Hepatocyte (in vitro differentiated cells): ENCODE measurements around the gene PIK3AP1. TPM values are rescaled to one million over a fixed set of nuclear protein-coding genes. Genes with fewer than 3 reads are reported as not detected.

Experiments used
- DNase-seq: peaks from one replicate; pipeline ENCODE4 v3.0.0-alpha.2; 2016; ENCODE audit warnings: low spot score
- H2AFZ ChIP-seq: fragments of 200-600 bp; sonication (generic); 2 replicates; pipeline ENCODE4 v1.6.0; 2016; ENCODE audit warnings: antibody characterized with exemption, mild to moderate bottlenecking
- H3K27ac ChIP-seq: fragments of 200-600 bp; sonication (generic); 2 replicates; pipeline ENCODE4 v1.5.1; 2016; ENCODE audit warnings: mild to moderate bottlenecking
- H3K27me3 ChIP-seq: fragments of 200-600 bp; sonication (generic); 2 replicates; pipeline ENCODE4 v1.6.1; 2016
- H3K36me3 ChIP-seq: fragments of 200-600 bp; sonication (generic); replicated peaks from 2 replicates; pipeline ENCODE4 v1.5.1; 2016; ENCODE audit warnings: low read depth; ENCODE audit not compliant: insufficient read depth
- H3K4me1 ChIP-seq: fragments of 200-600 bp; sonication (generic); 2 replicates; pipeline ENCODE4 v1.5.1; 2016; ENCODE audit warnings: mild to moderate bottlenecking, moderate library complexity; ENCODE audit not compliant: insufficient read depth
- H3K4me2 ChIP-seq: fragments of 200-600 bp; sonication (generic); 2 replicates; pipeline ENCODE4 v1.6.0; 2016
- H3K4me3 ChIP-seq: fragments of 200-600 bp; sonication (generic); 2 replicates; pipeline ENCODE4 v1.5.1; 2016; ENCODE audit warnings: mild to moderate bottlenecking
- H3K79me2 ChIP-seq: fragments of 200-600 bp; sonication (generic); 2 replicates; pipeline ENCODE4 v1.6.0; 2017; ENCODE audit warnings: mild to moderate bottlenecking
- H3K9me2 ChIP-seq: fragments of 200-600 bp; sonication (generic); replicated peaks from 2 replicates; pipeline ENCODE4 v1.6.0; 2017; ENCODE audit warnings: mild to moderate bottlenecking; ENCODE audit not compliant: insufficient read depth
- H3K9me3 ChIP-seq: fragments of 200-600 bp; sonication (generic); 2 replicates; pipeline ENCODE4 v1.5.1; 2016; ENCODE audit warnings: low read depth, mild to moderate bottlenecking
- H4K20me1 ChIP-seq: fragments of 200-600 bp; sonication (generic); 2 replicates; pipeline ENCODE4 v1.6.0; 2016; ENCODE audit warnings: mild to moderate bottlenecking; ENCODE audit not compliant: insufficient read depth, poor library complexity, severe bottlenecking
- EZH2 ChIP-seq: fragments of 200-600 bp; sonication (generic); IDR thresholded peaks from 2 replicates; pipeline ENCODE4 v1.6.1; 2016; ENCODE audit warnings: antibody characterized with exemption, mild to moderate bottlenecking, borderline replicate concordance
- EZH2phosphoT487 ChIP-seq: fragments of 200-600 bp; sonication (generic); IDR thresholded peaks from one replicate; pipeline ENCODE4 v1.6.1; 2018; ENCODE audit warnings: antibody characterized with exemption, mild to moderate bottlenecking, low read depth, moderate library complexity; ENCODE audit not compliant: unreplicated experiment, severe bottlenecking
- WGBS: methylation state at CpG from one replicate; pipeline ENCODE4 v1.1.6; 2016; ENCODE audit warnings: low lambda C conversion rate; ENCODE audit errors: missing lambda C conversion rate; 5-methylcytosine and 5-hydroxymethylcytosine counted together
- polyA plus RNA-seq: library from polyadenylated mRNA; unstranded; fragments of >200 nt; fragmentation: Nextera tagmentation; extraction: Ambion mirVana; gene quantifications from 2 replicates; pipeline ENCODE4 v1.2.1, GENCODE V29; 2016
- total RNA-seq: library from RNA; depleted of rRNA; stranded (reverse); fragments of >200 nt; gene quantifications from 2 replicates; pipeline ENCODE4 v1.2.3, GENCODE V29; 2014
- TF ChIP-seq, protein P1 (sequence below): fragments of 200-600 bp; sonication (generic); IDR thresholded peaks from 2 replicates; pipeline ENCODE4 v1.5.1; 2016; ENCODE audit warnings: antibody characterized with exemption, mild to moderate bottlenecking; ENCODE audit not compliant: poor library complexity

The PIK3AP1 gene
- total and polyA plus RNA-seq, 2 experiments from 2014 or later, result 2.5 to 8.4 TPM

DNA sequence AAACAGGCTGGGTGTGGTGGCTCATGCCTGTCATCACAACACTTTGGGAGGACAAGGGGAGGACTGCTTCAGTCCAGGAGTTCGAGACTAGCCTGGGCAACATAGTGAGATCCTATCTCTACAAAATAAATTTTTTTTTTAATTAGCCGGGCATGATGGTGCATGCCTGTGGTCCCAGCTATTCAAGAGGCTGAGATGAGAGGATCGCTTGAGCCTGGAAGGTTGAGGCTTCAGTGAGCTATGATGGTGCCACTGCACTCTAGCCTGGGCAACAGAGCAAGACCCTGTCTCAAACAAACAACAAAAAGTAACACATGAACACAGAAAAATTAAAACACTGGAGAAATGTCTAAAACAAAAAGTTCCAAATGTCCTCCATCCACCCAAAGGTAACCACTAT lies 22.9 kb downstream of the PIK3AP1 start:
- Histone ChIP-seq H3K79me2 (no peaks in the 10 kb centered on the region), H2AFZ (no peak overlapping the region), H3K4me1 (no peaks in the 10 kb centered on the region), H3K36me3 (no peaks in the 10 kb centered on the region), H3K4me3 (no peak overlapping the region), H3K4me2 (no peak overlapping the region), H3K9me3 (no peaks in the 10 kb centered on the region), H3K27ac (no peak overlapping the region), H4K20me1 (no peaks in the 10 kb centered on the region), H3K27me3 (no peaks in the 10 kb centered on the region), H3K9me2 (no peaks in the 10 kb centered on the region)
- 91% methylated on average over 3 of the region's 3 CpGs for WGBS
- DNase-seq, result no peak
- TF ChIP-seq, protein P1, sequence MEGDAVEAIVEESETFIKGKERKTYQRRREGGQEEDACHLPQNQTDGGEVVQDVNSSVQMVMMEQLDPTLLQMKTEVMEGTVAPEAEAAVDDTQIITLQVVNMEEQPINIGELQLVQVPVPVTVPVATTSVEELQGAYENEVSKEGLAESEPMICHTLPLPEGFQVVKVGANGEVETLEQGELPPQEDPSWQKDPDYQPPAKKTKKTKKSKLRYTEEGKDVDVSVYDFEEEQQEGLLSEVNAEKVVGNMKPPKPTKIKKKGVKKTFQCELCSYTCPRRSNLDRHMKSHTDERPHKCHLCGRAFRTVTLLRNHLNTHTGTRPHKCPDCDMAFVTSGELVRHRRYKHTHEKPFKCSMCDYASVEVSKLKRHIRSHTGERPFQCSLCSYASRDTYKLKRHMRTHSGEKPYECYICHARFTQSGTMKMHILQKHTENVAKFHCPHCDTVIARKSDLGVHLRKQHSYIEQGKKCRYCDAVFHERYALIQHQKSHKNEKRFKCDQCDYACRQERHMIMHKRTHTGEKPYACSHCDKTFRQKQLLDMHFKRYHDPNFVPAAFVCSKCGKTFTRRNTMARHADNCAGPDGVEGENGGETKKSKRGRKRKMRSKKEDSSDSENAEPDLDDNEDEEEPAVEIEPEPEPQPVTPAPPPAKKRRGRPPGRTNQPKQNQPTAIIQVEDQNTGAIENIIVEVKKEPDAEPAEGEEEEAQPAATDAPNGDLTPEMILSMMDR, result no peak
- TF ChIP-seq EZH2 (no peak), EZH2phosphoT487 (no peak)

DNA sequence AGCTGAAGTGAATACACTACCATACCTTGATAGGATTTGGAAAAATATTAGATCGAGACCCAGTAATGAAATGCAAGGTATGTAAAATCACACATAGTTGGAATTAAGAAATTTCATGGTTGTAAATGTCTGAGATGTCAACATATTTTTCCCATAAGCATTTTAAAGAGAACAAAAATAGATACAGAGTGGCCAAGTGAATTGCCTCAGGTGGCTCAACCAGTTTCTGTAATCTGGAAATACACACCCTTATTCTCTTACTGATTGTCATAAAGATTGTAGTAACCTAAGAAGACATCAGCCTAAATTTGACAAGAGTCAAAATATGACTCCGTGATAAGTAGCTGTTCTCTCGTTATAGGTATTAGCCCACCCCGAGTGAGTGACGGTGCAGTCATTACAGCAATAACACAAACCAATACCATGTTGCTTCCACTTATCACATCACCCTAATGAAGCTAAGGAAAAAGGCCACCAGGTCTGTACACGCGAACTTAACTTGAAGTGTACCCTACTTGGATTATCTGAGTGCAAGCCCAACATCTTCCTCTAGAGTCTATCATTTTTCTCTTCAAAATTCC lies 23.4 kb downstream of the PIK3AP1 start:
- Histone ChIP-seq H3K36me3 (no peaks in the 10 kb centered on the region), H3K9me2 (no peaks in the 10 kb centered on the region), H4K20me1 (no peaks in the 10 kb centered on the region), H3K9me3 (no peaks in the 10 kb centered on the region), H3K27me3 (no peaks in the 10 kb centered on the region), H3K4me1 (no peaks in the 10 kb centered on the region), H3K4me3 (no peak overlapping the region), H3K4me2 (no peak overlapping the region), H3K27ac (no peak overlapping the region), H3K79me2 (no peaks in the 10 kb centered on the region), H2AFZ (no peak overlapping the region)
- WGBS, result 94% methylated on average over 7 of the region's 7 CpGs
- DNase-seq, result no peak
- TF ChIP-seq EZH2, result no peak
- TF ChIP-seq EZH2phosphoT487, result no peak
- TF ChIP-seq, protein P1, result no peak

DNA sequence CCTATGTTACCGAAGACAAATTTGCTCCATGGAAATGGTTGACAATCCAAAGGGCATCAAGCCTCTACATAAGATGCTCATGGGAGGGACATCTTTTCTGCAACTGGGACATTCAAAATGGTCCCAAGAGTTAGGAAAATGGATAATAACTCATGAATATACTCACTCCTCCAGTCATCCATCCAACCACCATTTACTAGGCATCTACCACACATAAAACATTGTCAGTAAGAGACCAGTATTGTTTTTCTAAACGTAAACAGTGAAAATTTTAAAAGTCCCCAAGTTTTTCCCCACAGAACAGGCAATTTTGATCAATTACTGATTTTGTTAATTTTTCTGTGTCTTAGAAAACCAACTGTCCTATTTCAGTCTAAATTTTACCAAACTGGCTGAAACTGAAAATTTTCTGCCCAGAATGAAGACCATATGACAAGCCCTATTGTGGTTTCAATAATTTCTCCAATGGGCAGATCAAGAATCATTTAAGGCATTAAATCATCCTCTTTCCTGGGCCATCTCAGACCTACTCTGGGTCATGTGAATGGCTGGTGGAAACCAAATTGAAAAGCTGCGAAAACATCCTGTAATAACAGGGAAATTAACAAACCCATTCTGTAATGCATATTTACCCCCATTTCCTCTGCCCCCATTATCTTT lies 24.2 kb downstream of the PIK3AP1 start:
- 80% methylated on average over 3 of the region's 3 CpGs for WGBS
- no peak for TF ChIP-seq EZH2
- TF ChIP-seq, protein P1, result no peak
- no peak for TF ChIP-seq EZH2phosphoT487
- H3K27me3 ChIP-seq, result no peaks in the 10 kb centered on the region
- H3K36me3 ChIP-seq, result no peaks in the 10 kb centered on the region
- no peak for DNase-seq
- no peaks in the 10 kb centered on the region for H3K79me2 ChIP-seq
- no peaks in the 10 kb centered on the region for H3K4me1 ChIP-seq
- H2AFZ ChIP-seq, result no peak overlapping the region
- H3K27ac ChIP-seq, result no peak overlapping the region
- H3K4me2 ChIP-seq, result no peak overlapping the region
- H4K20me1 ChIP-seq, result no peaks in the 10 kb centered on the region
- no peaks in the 10 kb centered on the region for H3K9me2 ChIP-seq
- no peak overlapping the region for H3K4me3 ChIP-seq
- no peaks in the 10 kb centered on the region for H3K9me3 ChIP-seq
